ENCODE results near the gene FBXO24.
A peak's percentile ranks its signal among the peaks of the same experiment; 100 is the strongest.
"Not testable (repeated sequence)": the region's sequence is repeated elsewhere in the genome, so short reads cannot be mapped to it uniquely, and the experiment has no call there.

The FBXO24 gene

GRCh38 chr7:100586266-100587025, at the start of gene FBXO24:
Gene FBXO24 (plus strand): TSS chr7:100586328. CDS start chr7:100586626, 298 bp downstream.
- DNase-seq: peak; percentile 98

GRCh38 chr7:100536695-100537094, 49.4 kb upstream of the FBXO24 start:
- DNase-seq: not testable (repeated sequence)

GRCh38 chr7:100538348-100538653, 47.8 kb upstream of the FBXO24 start:
- no peak for DNase-seq

GRCh38 chr7:100538654-100539435, 47.3 kb upstream of the FBXO24 start, which contains the start of gene AGFG2:
Gene AGFG2 (plus strand): TSS chr7:100539203. CDS start chr7:100539347, 144 bp downstream.
- DNase-seq: peak; percentile 100

GRCh38 chr7:100539436-100540006, 46.6 kb upstream of the FBXO24 start:
- no peak for DNase-seq

- DNase-seq: no peak
Measured at GRCh38 chr7:100540073-100540723, 45.9 kb upstream of the FBXO24 start.

GRCh38 chr7:100541309-100541708, 44.8 kb upstream of the FBXO24 start:
- not testable (repeated sequence) for DNase-seq

- DNase-seq: no peak
Measured at GRCh38 chr7:100543586-100543985, 42.5 kb upstream of the FBXO24 start.

- no peak for DNase-seq
Measured at GRCh38 chr7:100544386-100544785, 41.7 kb upstream of the FBXO24 start.

- no peak for DNase-seq
Measured at GRCh38 chr7:100544967-100545359, 41.2 kb upstream of the FBXO24 start.

GRCh38 chr7:100545360-100546128, 40.6 kb upstream of the FBXO24 start:
- DNase-seq: peak; percentile 44

- DNase-seq: no peak
Measured at GRCh38 chr7:100546129-100546925, 39.8 kb upstream of the FBXO24 start.

- no peak for DNase-seq
Measured at GRCh38 chr7:100546926-100547800, 39.0 kb upstream of the FBXO24 start.

- DNase-seq: no peak
Measured at GRCh38 chr7:100547872-100548271, 38.3 kb upstream of the FBXO24 start.

GRCh38 chr7:100548446-100548845, 37.7 kb upstream of the FBXO24 start:
- DNase-seq: not testable (repeated sequence)

GRCh38 chr7:100552532-100552931, 33.6 kb upstream of the FBXO24 start:
- no peak for DNase-seq

- DNase-seq: no peak
Measured at GRCh38 chr7:100553032-100553431, 33.1 kb upstream of the FBXO24 start.

GRCh38 chr7:100555701-100556100, 30.4 kb upstream of the FBXO24 start:
- DNase-seq: no peak

GRCh38 chr7:100556541-100556940, 29.6 kb upstream of the FBXO24 start:
- no peak for DNase-seq

GRCh38 chr7:100559127-100559526, 27.0 kb upstream of the FBXO24 start:
- DNase-seq: no peak
